HepG2 (cell line): ENCODE data around the gene TEX19. TPM values are rescaled to one million over a fixed set of nuclear protein-coding genes. Genes with fewer than 3 reads are reported as not detected.

Experiments used
- ASH2L ChIP-seq: fragments of 300-600, 200-600 bp; sonication (generic); IDR thresholded peaks from 2 replicates; pipeline ENCODE4 v1.7.0; 2017; ENCODE audit warnings: low read depth, mild to moderate bottlenecking, moderate library complexity, mixed read lengths, low read length; ENCODE audit not compliant: insufficient read length
- BRD4 ChIP-seq: sonication (generic); formaldehyde crosslinking; IDR thresholded peaks from 2 replicates; pipeline ENCODE4 v1.4.0; 2020; ENCODE audit warnings: missing genetic modification reagents
- CCDC6 ChIP-seq: sonication (generic); formaldehyde crosslinking; IDR thresholded peaks from 2 replicates; pipeline ENCODE4 v1.8.1; 2022; ENCODE audit warnings: mild to moderate bottlenecking, missing genetic modification reagents, moderate library complexity
- CENPBD1 ChIP-seq: sonication (generic); formaldehyde crosslinking; IDR thresholded peaks from 2 replicates; pipeline ENCODE4 v1.8.0; 2022; ENCODE audit warnings: missing genetic modification reagents, low read depth, mild to moderate bottlenecking, borderline replicate concordance
- FOXM1 ChIP-seq: sonication (generic); formaldehyde crosslinking; IDR thresholded peaks from 2 replicates; pipeline ENCODE4 v1.5.0; 2020; ENCODE audit warnings: missing genetic modification reagents
- HOXA9 ChIP-seq: sonication (generic); formaldehyde crosslinking; IDR thresholded peaks from 2 replicates; pipeline ENCODE4 v1.8.1; 2022; ENCODE audit warnings: missing genetic modification reagents, mild to moderate bottlenecking, moderate library complexity, borderline replicate concordance
- KDM4B ChIP-seq: sonication (generic); formaldehyde crosslinking; IDR thresholded peaks from 2 replicates; pipeline ENCODE4 v1.4.0; 2020; ENCODE audit warnings: missing genetic modification reagents
- KLF15 ChIP-seq: sonication (generic); formaldehyde crosslinking; IDR thresholded peaks from 2 replicates; pipeline ENCODE4 v1.8.1; 2023; ENCODE audit warnings: borderline replicate concordance, mild to moderate bottlenecking, inconsistent platforms, missing genetic modification reagents, mixed read lengths
- MATR3 ChIP-seq: sonication (generic); formaldehyde crosslinking; IDR thresholded peaks from 2 replicates; pipeline ENCODE4 v1.4.0; 2020; ENCODE audit warnings: missing genetic modification reagents
- NFIC ChIP-seq: IDR thresholded peaks from 2 replicates; pipeline ENCODE4 v1.6.1; 2012; ENCODE audit warnings: mild to moderate bottlenecking, low read length, inconsistent platforms
- NFRKB ChIP-seq: fragments of 450-650 bp; IDR thresholded peaks from 2 replicates; pipeline ENCODE4 v1.6.1; 2017
- POLR2A ChIP-seq, 2 experiments: IDR thresholded peaks; 2 replicates each; pipeline ENCODE4 v1.6.1; 2011; ENCODE audit warnings: low read depth in 2 of 2, low read length in 2 of 2, mild to moderate bottlenecking in 1 of 2, moderate library complexity in 1 of 2; ENCODE audit not compliant: insufficient read depth in 1 of 2
- RBM39 ChIP-seq: fragments of 200-400 bp; formaldehyde crosslinking; IDR thresholded peaks from one replicate; pipeline ENCODE4 v1.6.1; 2018; ENCODE audit warnings: antibody characterized with exemption, mild to moderate bottlenecking, low read depth, low read length; ENCODE audit not compliant: poor library complexity, severe bottlenecking
- RFXAP ChIP-seq: sonication (generic); formaldehyde crosslinking; IDR thresholded peaks from 2 replicates; pipeline ENCODE4 v1.4.0; 2020; ENCODE audit warnings: missing genetic modification reagents, borderline replicate concordance
- SALL2 ChIP-seq: sonication (generic); formaldehyde crosslinking; IDR thresholded peaks from 2 replicates; pipeline ENCODE4 v1.8.1; 2023; ENCODE audit warnings: mild to moderate bottlenecking, missing genetic modification reagents, inconsistent platforms
- SMYD3 ChIP-seq: sonication (generic); formaldehyde crosslinking; IDR thresholded peaks from 2 replicates; pipeline ENCODE4 v1.8.1; 2023; ENCODE audit warnings: mild to moderate bottlenecking, missing genetic modification reagents
- TFE3 ChIP-seq: IDR thresholded peaks from 2 replicates; pipeline ENCODE4 v1.6.1; 2016
- ZBTB8A ChIP-seq: sonication (generic); formaldehyde crosslinking; IDR thresholded peaks from 2 replicates; pipeline ENCODE4 v1.4.0; 2020; ENCODE audit warnings: mild to moderate bottlenecking, low read depth, missing genetic modification reagents, borderline replicate concordance
- ZMYM3 ChIP-seq: sonication (generic); formaldehyde crosslinking; IDR thresholded peaks from 2 replicates; pipeline ENCODE4 v1.5.1; 2020; ENCODE audit warnings: mild to moderate bottlenecking, missing genetic modification reagents
- ZNF263 ChIP-seq: sonication (generic); formaldehyde crosslinking; IDR thresholded peaks from 2 replicates; pipeline ENCODE4 v1.4.0; 2020; ENCODE audit warnings: missing genetic modification reagents
- ZNF333 ChIP-seq: sonication (generic); formaldehyde crosslinking; IDR thresholded peaks from 2 replicates; pipeline ENCODE4 v1.4.0; 2020; ENCODE audit warnings: mild to moderate bottlenecking, missing genetic modification reagents, borderline replicate concordance
- ZNF33B ChIP-seq: sonication (generic); formaldehyde crosslinking; IDR thresholded peaks from 2 replicates; pipeline ENCODE4 v1.5.1; 2020; ENCODE audit warnings: mild to moderate bottlenecking, missing genetic modification reagents
- ZNF577 ChIP-seq: sonication (generic); formaldehyde crosslinking; IDR thresholded peaks from 2 replicates; pipeline ENCODE4 v1.4.0; 2020; ENCODE audit warnings: mild to moderate bottlenecking, low read depth, missing genetic modification reagents, borderline replicate concordance
- ZNF747 ChIP-seq: sonication (generic); formaldehyde crosslinking; IDR thresholded peaks from 2 replicates; pipeline ENCODE4 v1.8.1; 2023; ENCODE audit warnings: missing genetic modification reagents, mild to moderate bottlenecking, borderline replicate concordance
- ZNF775 ChIP-seq: sonication (generic); formaldehyde crosslinking; IDR thresholded peaks from 2 replicates; pipeline ENCODE4 v1.4.0; 2020; ENCODE audit warnings: missing genetic modification reagents, mild to moderate bottlenecking, moderate library complexity, borderline replicate concordance
- ZNF776 ChIP-seq: sonication (generic); formaldehyde crosslinking; IDR thresholded peaks from 2 replicates; pipeline ENCODE4 v1.4.0; 2020; ENCODE audit warnings: mild to moderate bottlenecking, missing genetic modification reagents
- polyA plus RNA-seq, 8 experiments: library from polyadenylated mRNA; depleted of rRNA in 3 of 8; stranded (reverse) in 7 of 8; unstranded in 1 of 8; fragments of >200 nt; fragmentation: Illumina TruSeq in 4 of 8; extraction: Trizol in 4 of 8; gene quantifications; 2 replicates each; pipeline versions ENCODE4 v1.2.1 to v1.2.3, GENCODE V29; 2011 to 2016; ENCODE audit warnings: low read depth in 4 of 8, missing spikeins in 1 of 8, mixed read lengths in 1 of 8; ENCODE audit not compliant: insufficient read depth in 1 of 8
- total RNA-seq, 5 experiments: library from RNA; depleted of rRNA; stranded (reverse); fragments of >200 nt; fragmentation: Illumina TruSeq; extraction: Trizol; gene quantifications; 2 replicates each; pipeline ENCODE4 v1.2.3, GENCODE V29; 2016; ENCODE audit warnings: low read depth in 1 of 5

The TEX19 gene
- total and polyA plus RNA-seq, 2 of the 13 experiments (the other 11 are each of a cell fraction or from before 2014, with no cell fraction given), result 1.3 to 6.0 TPM

GRCh38 chr17:82320140-82320840 lies 38.8 kb upstream of the TEX19 start (continued):
- TF ChIP-seq ASH2L, result peak; percentile 26
- peak; percentile 90 for TF ChIP-seq ZMYM3 (CRISPR knock-in tag)
- TF ChIP-seq MATR3, result no peak
- TF ChIP-seq RBM39, result no peak
- no peak; the same call in 1 of the 2 replicates for TF ChIP-seq ZNF263
- no peak for TF ChIP-seq POLR2A (IDR thresholded peaks at IDR 0.05; ENCODE audit: insufficient read depth in 1 of 2, low read depth in 2 of 2, low read length in 2 of 2)
- peak; percentile 63; the same call in 1 of the 2 replicates for TF ChIP-seq SMYD3
- TF ChIP-seq BRD4, result peak; percentile 39; the same call in 1 of the 2 replicates
- no peak for TF ChIP-seq NFIC
- TF ChIP-seq SALL2 (CRISPR knock-in tag), result no peak
- no peak for TF ChIP-seq CENPBD1 (CRISPR knock-in tag)
- TF ChIP-seq ZNF775, result no peak
- no peak for TF ChIP-seq NFRKB
- TF ChIP-seq ZNF747 (CRISPR knock-in tag), result no peak
- TF ChIP-seq KLF15 (CRISPR knock-in tag), result no peak
- no peak for TF ChIP-seq HOXA9 (CRISPR knock-in tag)
- TF ChIP-seq ZNF776 (CRISPR knock-in tag), result no peak
- no peak for TF ChIP-seq ZNF33B (CRISPR knock-in tag)
- TF ChIP-seq KDM4B (CRISPR knock-in tag), result 0 out of 2 replicates have a peak, but pooled peaks have one; percentile 13
- no peak for TF ChIP-seq ZNF577
- peak; percentile 54; the same call in 1 of the 2 replicates for TF ChIP-seq RFXAP
- TF ChIP-seq TFE3 (CRISPR knock-in tag), result 0 out of 2 replicates have a peak, but pooled peaks have one; percentile 42
- TF ChIP-seq ZBTB8A (CRISPR knock-in tag), result no peak
- TF ChIP-seq CCDC6 (CRISPR knock-in tag), result no peak
- no peak for TF ChIP-seq FOXM1 (CRISPR knock-in tag)
- TF ChIP-seq ZNF333 (CRISPR knock-in tag), result peak; percentile 29; the same call in 1 of the 2 replicates
